Measurements from ENCODE around the gene ATP9A. TPM values are rescaled to one million over a fixed set of nuclear protein-coding genes. Genes with fewer than 3 reads are reported as not detected.

Gene ATP9A
- total RNA-seq, 1 experiment from 2014 or later = 31.3 TPM

DNA sequence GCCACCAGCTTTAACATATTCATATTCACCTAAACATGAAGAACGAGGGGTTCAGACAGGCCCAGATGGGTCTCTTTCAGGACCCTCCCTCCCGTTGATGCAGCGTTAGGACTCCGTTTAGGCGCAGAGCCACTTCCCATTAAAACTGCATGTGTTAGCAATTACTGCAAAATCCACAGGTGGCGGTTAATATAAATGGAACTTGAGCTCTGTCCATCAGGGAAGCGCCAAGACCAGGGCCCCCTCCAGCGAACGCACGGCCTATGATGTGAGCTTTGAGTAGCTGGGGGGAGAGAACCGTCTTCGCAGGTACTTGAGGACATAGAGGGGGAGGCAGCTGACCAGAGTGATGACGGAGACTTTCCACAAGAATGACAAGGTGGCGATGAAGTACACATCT is 167.2 kb downstream of the ATP9A start:
- Histone ChIP-seq H3K9me3 (ENCODE audit: low read length) (no peaks in the 10 kb centered on the region), H3K36me3 (ENCODE audit: low read depth, low read length) (peaks cover 7% of the 10 kb centered on the region; the same call in 1 of the 2 replicates), H3K4me2 (ENCODE audit: low read length) (no peak overlapping the region), H3K4me1 (ENCODE audit: insufficient read depth, low read length) (no peaks in the 10 kb centered on the region), H3K27ac (ENCODE audit: low read length) (no peak overlapping the region), H3K9me2 (replicated peaks; ENCODE audit: low read length) (no peaks in the 10 kb centered on the region), H3K4me3 (ENCODE audit: low read length) (no peak overlapping the region), H4K20me1 (ENCODE audit: low read length) (no peaks in the 10 kb centered on the region), H3F3A (ENCODE audit: low read length, unreplicated experiment) (no peaks in the 10 kb centered on the region), H3K9ac (ENCODE audit: low read length) (no peak overlapping the region), H3K27me3 (ENCODE audit: low read length) (no peaks in the 10 kb centered on the region), H3K79me2 (ENCODE audit: low read length) (no peaks in the 10 kb centered on the region), H2AFZ (ENCODE audit: low read length) (no peak overlapping the region)
- intact Hi-C loops (cut with micrococcal nuclease) = no loop called here
- CTCF ChIA-PET = no interaction called here
- DNase-seq (no peak), ATAC-seq (no peak)
- POLR2A ChIA-PET (ENCODE audit: unreplicated experiment) = no interaction called here
- no peak for TF ChIP-seq EZH2phosphoT487 (IDR thresholded peaks at IDR 0.05; ENCODE audit: borderline replicate concordance, low read length)
- TF ChIP-seq, protein P1, sequence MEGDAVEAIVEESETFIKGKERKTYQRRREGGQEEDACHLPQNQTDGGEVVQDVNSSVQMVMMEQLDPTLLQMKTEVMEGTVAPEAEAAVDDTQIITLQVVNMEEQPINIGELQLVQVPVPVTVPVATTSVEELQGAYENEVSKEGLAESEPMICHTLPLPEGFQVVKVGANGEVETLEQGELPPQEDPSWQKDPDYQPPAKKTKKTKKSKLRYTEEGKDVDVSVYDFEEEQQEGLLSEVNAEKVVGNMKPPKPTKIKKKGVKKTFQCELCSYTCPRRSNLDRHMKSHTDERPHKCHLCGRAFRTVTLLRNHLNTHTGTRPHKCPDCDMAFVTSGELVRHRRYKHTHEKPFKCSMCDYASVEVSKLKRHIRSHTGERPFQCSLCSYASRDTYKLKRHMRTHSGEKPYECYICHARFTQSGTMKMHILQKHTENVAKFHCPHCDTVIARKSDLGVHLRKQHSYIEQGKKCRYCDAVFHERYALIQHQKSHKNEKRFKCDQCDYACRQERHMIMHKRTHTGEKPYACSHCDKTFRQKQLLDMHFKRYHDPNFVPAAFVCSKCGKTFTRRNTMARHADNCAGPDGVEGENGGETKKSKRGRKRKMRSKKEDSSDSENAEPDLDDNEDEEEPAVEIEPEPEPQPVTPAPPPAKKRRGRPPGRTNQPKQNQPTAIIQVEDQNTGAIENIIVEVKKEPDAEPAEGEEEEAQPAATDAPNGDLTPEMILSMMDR (conservative IDR thresholded peaks at IDR 0.05; ENCODE audit: low read depth, low read length) = no peak
- no peak for TF ChIP-seq EZH2 (IDR thresholded peaks at IDR 0.05; ENCODE audit: low read length, unreplicated experiment)
- BruUV-seq (replicated peaks) = no TSS peak

GRCh38 chr20:51600016-51600420 is 168.2 kb downstream of the ATP9A start:
- no peak overlapping the region for H3K4me3 ChIP-seq (ENCODE audit: low read length)
- H3K9me2 ChIP-seq (replicated peaks; ENCODE audit: low read length) = no peaks in the 10 kb centered on the region
- peaks cover 7% of the 10 kb centered on the region; the same call in 1 of the 2 replicates for H3K36me3 ChIP-seq (ENCODE audit: low read depth, low read length)
- TF ChIP-seq EZH2 (IDR thresholded peaks at IDR 0.05; ENCODE audit: low read length, unreplicated experiment) = no peak
- ChIA-PET POLR2A (ENCODE audit: unreplicated experiment) (interaction anchor here (0.5 kb wide), 1 partner anchor 66 kb away, joined by 17 read pairs; no protein-coding TSS in a partner anchor), CTCF (no interaction called here)
- no peak overlapping the region for H3K9ac ChIP-seq (ENCODE audit: low read length)
- no peaks in the 10 kb centered on the region for H3K79me2 ChIP-seq (ENCODE audit: low read length)
- no peaks in the 10 kb centered on the region for H3F3A ChIP-seq (ENCODE audit: low read length, unreplicated experiment)
- no peak for DNase-seq
- no peaks in the 10 kb centered on the region for H3K4me1 ChIP-seq (ENCODE audit: insufficient read depth, low read length)
- no peak overlapping the region for H3K27ac ChIP-seq (ENCODE audit: low read length)
- H3K27me3 ChIP-seq (ENCODE audit: low read length) = no peaks in the 10 kb centered on the region
- no peak overlapping the region for H3K4me2 ChIP-seq (ENCODE audit: low read length)
- no peaks in the 10 kb centered on the region for H4K20me1 ChIP-seq (ENCODE audit: low read length)
- no peak for ATAC-seq
- TSS peak; percentile 17 for BruUV-seq (replicated peaks)
- intact Hi-C loops (cut with micrococcal nuclease) = no loop called here
- no peak overlapping the region for H2AFZ ChIP-seq (ENCODE audit: low read length)
- no peaks in the 10 kb centered on the region for H3K9me3 ChIP-seq (ENCODE audit: low read length)

GRCh38 chr20:51598556-51598955 is 169.6 kb downstream of the ATP9A start:
- Histone ChIP-seq H3K36me3 (ENCODE audit: low read depth, low read length) (peaks cover 3% of the 10 kb centered on the region; the same call in 1 of the 2 replicates), H3K9me2 (replicated peaks; ENCODE audit: low read length) (no peaks in the 10 kb centered on the region), H3K9ac (ENCODE audit: low read length) (no peak overlapping the region), H3K4me3 (ENCODE audit: low read length) (no peak overlapping the region), H3K27me3 (ENCODE audit: low read length) (no peaks in the 10 kb centered on the region), H3K4me1 (ENCODE audit: insufficient read depth, low read length) (peaks cover 4% of the 10 kb centered on the region; the same call in 1 of the 2 replicates), H2AFZ (ENCODE audit: low read length) (no peak overlapping the region), H3K4me2 (ENCODE audit: low read length) (no peak overlapping the region), H4K20me1 (ENCODE audit: low read length) (no peaks in the 10 kb centered on the region), H3K9me3 (ENCODE audit: low read length) (no peaks in the 10 kb centered on the region), H3F3A (ENCODE audit: low read length, unreplicated experiment) (no peaks in the 10 kb centered on the region), H3K27ac (ENCODE audit: low read length) (no peak overlapping the region), H3K79me2 (ENCODE audit: low read length) (no peaks in the 10 kb centered on the region)
- ATAC-seq (no peak), DNase-seq (no peak)
- intact Hi-C loops (cut with micrococcal nuclease) = loop anchor here (10.0 kb wide), 1 partner anchor 614 kb away; no protein-coding TSS in a partner anchor
- no TSS peak for BruUV-seq (replicated peaks)
- CTCF ChIA-PET = interaction anchor here (0.7 kb wide), 1 partner anchor 152 kb away, joined by 9 read pairs; no protein-coding TSS in a partner anchor
- TF ChIP-seq, protein P1 (conservative IDR thresholded peaks at IDR 0.05; ENCODE audit: low read depth, low read length) = no peak
- no peak for TF ChIP-seq EZH2 (IDR thresholded peaks at IDR 0.05; ENCODE audit: low read length, unreplicated experiment)
- no peak for TF ChIP-seq EZH2phosphoT487 (IDR thresholded peaks at IDR 0.05; ENCODE audit: borderline replicate concordance, low read length)
- POLR2A ChIA-PET (ENCODE audit: unreplicated experiment) = no interaction called here

All from PC-3 (cell line).